HUES64 (cell line): Measurements from ENCODE around the gene RPL19.

Source experiments
- H3K27ac ChIP-seq: 2 replicates; pipeline ENCODE4 v1.7.0; 2013; ENCODE audit warnings: low read depth, low read length, inconsistent platforms
- H3K27me3 ChIP-seq: 2 replicates; pipeline ENCODE4 v1.6.1; 2013; ENCODE audit warnings: mild to moderate bottlenecking, low read length; ENCODE audit not compliant: insufficient read depth
- H3K36me3 ChIP-seq: 2 replicates; pipeline ENCODE4 v1.6.1; 2013; ENCODE audit warnings: mild to moderate bottlenecking, low read length; ENCODE audit not compliant: insufficient read depth
- H3K4me1 ChIP-seq: 2 replicates; pipeline ENCODE4 v1.6.1; 2013; ENCODE audit warnings: mild to moderate bottlenecking, low read length, moderate library complexity; ENCODE audit not compliant: insufficient read depth
- H3K4me3 ChIP-seq: 2 replicates; pipeline ENCODE4 v1.5.1; 2013; ENCODE audit warnings: mild to moderate bottlenecking, low read length, moderate library complexity
- H3K9ac ChIP-seq: 2 replicates; pipeline ENCODE4 v1.6.1; 2013; ENCODE audit warnings: mild to moderate bottlenecking, low read depth, low read length
- H3K9me3 ChIP-seq: 2 replicates; pipeline ENCODE4 v1.6.1; 2013; ENCODE audit warnings: low read depth, low read length; ENCODE audit not compliant: insufficient read depth
- WGBS: fragments of 150-250, 120-280 bp; methylation state at CpG from one replicate; pipeline ENCODE4 v1.1.7; 2013; ENCODE audit warnings: missing lambda C conversion rate; 5-methylcytosine and 5-hydroxymethylcytosine counted together

RPL19 gene

GRCh38 chr17:39191750-39192510, 8.2 kb upstream of the RPL19 start:
- Histone ChIP-seq H3K4me1 (peaks cover 18% of the 10 kb centered on the region), H3K27ac (no peak overlapping the region), H3K36me3 (peaks cover 62% of the 10 kb centered on the region), H3K4me3 (no peak overlapping the region), H3K9ac (no peak overlapping the region), H3K9me3 (no peaks in the 10 kb centered on the region), H3K27me3 (no peaks in the 10 kb centered on the region)
- WGBS, result 90% methylated on average over 9 of the region's 9 CpGs

- Histone ChIP-seq H3K9me3 (no peaks in the 10 kb centered on the region), H3K4me3 (no peak overlapping the region), H3K27ac (no peak overlapping the region), H3K27me3 (no peaks in the 10 kb centered on the region), H3K4me1 (peaks cover 18% of the 10 kb centered on the region), H3K9ac (no peak overlapping the region), H3K36me3 (peaks cover 52% of the 10 kb centered on the region)
- 95% methylated on average over 16 of the region's 16 CpGs for WGBS
Observed at GRCh38 chr17:39192901-39193300, 7.2 kb upstream of the RPL19 start.

- Histone ChIP-seq H3K9ac (no peak overlapping the region), H3K4me1 (peaks cover 18% of the 10 kb centered on the region), H3K27ac (no peak overlapping the region), H3K36me3 (peaks cover 48% of the 10 kb centered on the region), H3K4me3 (no peak overlapping the region), H3K9me3 (no peaks in the 10 kb centered on the region), H3K27me3 (no peaks in the 10 kb centered on the region)
- 87% methylated on average over 9 of the region's 10 CpGs for WGBS
Observed at GRCh38 chr17:39193346-39193745, 6.7 kb upstream of the RPL19 start.

- peak overlapping the region; percentile 79 for H3K4me3 ChIP-seq
- peak overlapping the region; percentile 14; the same call in 1 of the 2 replicates for H3K27ac ChIP-seq
- H3K4me1 ChIP-seq, result peaks cover 18% of the 10 kb centered on the region
- H3K9me3 ChIP-seq, result no peaks in the 10 kb centered on the region
- no peak overlapping the region for H3K9ac ChIP-seq
- 33% methylated on average over 20 of the region's 20 CpGs for WGBS
- peaks cover 42% of the 10 kb centered on the region for H3K36me3 ChIP-seq
- H3K27me3 ChIP-seq, result no peaks in the 10 kb centered on the region
Observed at GRCh38 chr17:39194089-39194984, 5.7 kb upstream of the RPL19 start.

GRCh38 chr17:39194985-39195524, 5.0 kb upstream of the RPL19 start:
- peaks cover 41% of the 10 kb centered on the region for H3K36me3 ChIP-seq
- peak overlapping the region; percentile 14 for H3K27ac ChIP-seq
- H3K27me3 ChIP-seq, result no peaks in the 10 kb centered on the region
- H3K9ac ChIP-seq, result no peak overlapping the region
- H3K4me1 ChIP-seq, result peaks cover 18% of the 10 kb centered on the region
- H3K4me3 ChIP-seq, result peak overlapping the region; percentile 79
- 22% methylated on average over 5 of the region's 10 CpGs for WGBS
- H3K9me3 ChIP-seq, result no peaks in the 10 kb centered on the region

GRCh38 chr17:39195568-39196160, 4.4 kb upstream of the RPL19 start:
- H3K4me3 ChIP-seq, result peak overlapping the region; percentile 79
- peaks cover 35% of the 10 kb centered on the region for H3K36me3 ChIP-seq
- H3K4me1 ChIP-seq, result peaks cover 18% of the 10 kb centered on the region
- H3K9me3 ChIP-seq, result no peaks in the 10 kb centered on the region
- WGBS, result 77% methylated on average over 8 of the region's 8 CpGs
- no peak overlapping the region for H3K27ac ChIP-seq
- H3K27me3 ChIP-seq, result no peaks in the 10 kb centered on the region
- H3K9ac ChIP-seq, result no peak overlapping the region

- Histone ChIP-seq H3K27ac (no peak overlapping the region), H3K27me3 (no peaks in the 10 kb centered on the region)
- 52% methylated on average over 5 of the region's 8 CpGs for WGBS
Observed at GRCh38 chr17:39196241-39196807, 3.8 kb upstream of the RPL19 start.

GRCh38 chr17:39196808-39197291, 3.2 kb upstream of the RPL19 start:
- Histone ChIP-seq H3K4me1 (peaks cover 24% of the 10 kb centered on the region), H3K9me3 (no peaks in the 10 kb centered on the region), H3K36me3 (peaks cover 36% of the 10 kb centered on the region), H3K27ac (no peak overlapping the region), H3K9ac (0 out of 2 replicates have a peak overlapping the region, but pooled peaks have one; percentile 48), H3K27me3 (no peaks in the 10 kb centered on the region), H3K4me3 (peak overlapping the region; percentile 79)
- WGBS, result under 1% methylated on average over 28 of the region's 30 CpGs

More at GRCh38 chr17:39196241-39196807, 3.8 kb upstream of the RPL19 start:
- H3K9ac ChIP-seq, result no peak overlapping the region
- H3K36me3 ChIP-seq, result peaks cover 36% of the 10 kb centered on the region
- peak overlapping the region; percentile 79 for H3K4me3 ChIP-seq
- H3K9me3 ChIP-seq, result no peaks in the 10 kb centered on the region
- H3K4me1 ChIP-seq, result peaks cover 23% of the 10 kb centered on the region

GRCh38 chr17:39197380-39198185, 2.5 kb upstream of the RPL19 start, which contains the start of gene CACNB1:
Gene CACNB1, minus strand, starts transcription at chr17:39197669. Its CDS starts 174 bp downstream, at chr17:39197495.
- peaks cover 24% of the 10 kb centered on the region for H3K4me1 ChIP-seq
- peaks cover 36% of the 10 kb centered on the region for H3K36me3 ChIP-seq
- H3K27me3 ChIP-seq, result no peaks in the 10 kb centered on the region
- H3K4me3 ChIP-seq, result peak within 1 kb of the TSS; percentile 79
- peak within 1 kb of the TSS; percentile 48; the same call in 1 of the 2 replicates for H3K9ac ChIP-seq
- under 1% methylated on average over 54 of the region's 55 CpGs for WGBS
- no peaks in the 10 kb centered on the region for H3K9me3 ChIP-seq
- H3K27ac ChIP-seq, result peak within 1 kb of the TSS; percentile 70

- Histone ChIP-seq H3K9ac (0 out of 2 replicates have a peak overlapping the region, but pooled peaks have one; percentile 28), H3K4me3 (peak overlapping the region; percentile 79), H3K4me1 (peaks cover 24% of the 10 kb centered on the region), H3K27ac (peak overlapping the region; percentile 70; the same call in 1 of the 2 replicates), H3K9me3 (no peaks in the 10 kb centered on the region), H3K27me3 (no peaks in the 10 kb centered on the region), H3K36me3 (peaks cover 36% of the 10 kb centered on the region)
- 88% methylated on average over 3 of the region's 4 CpGs for WGBS
Observed at GRCh38 chr17:39198186-39198566, 1.9 kb upstream of the RPL19 start.
